Esophagus muscularis mucosa (tissue), 3 donors: ENCODE data around the gene PNLDC1.

Source experiments
- POLR2AphosphoS5 ChIP-seq, 2 donors: sonication (generic); formaldehyde crosslinking; IDR thresholded peaks; one replicate each; pipeline ENCODE4 v1.6.1; 2017; ENCODE audit warnings: antibody characterized with exemption in 2 of 2
- TF ChIP-seq, protein P1 (sequence below), 3 experiments: fragments of 200-600 bp in 2 of 3; fragments of 450-650 bp in 1 of 3; sonication (generic) in 2 of 3; IDR thresholded peaks; one replicate each; pipeline ENCODE4 v1.5.1; 2017 to 2019; ENCODE audit warnings: antibody characterized with exemption in 3 of 3, mild to moderate bottlenecking in 2 of 3, moderate library complexity in 1 of 3

- TF ChIP-seq, protein P1, sequence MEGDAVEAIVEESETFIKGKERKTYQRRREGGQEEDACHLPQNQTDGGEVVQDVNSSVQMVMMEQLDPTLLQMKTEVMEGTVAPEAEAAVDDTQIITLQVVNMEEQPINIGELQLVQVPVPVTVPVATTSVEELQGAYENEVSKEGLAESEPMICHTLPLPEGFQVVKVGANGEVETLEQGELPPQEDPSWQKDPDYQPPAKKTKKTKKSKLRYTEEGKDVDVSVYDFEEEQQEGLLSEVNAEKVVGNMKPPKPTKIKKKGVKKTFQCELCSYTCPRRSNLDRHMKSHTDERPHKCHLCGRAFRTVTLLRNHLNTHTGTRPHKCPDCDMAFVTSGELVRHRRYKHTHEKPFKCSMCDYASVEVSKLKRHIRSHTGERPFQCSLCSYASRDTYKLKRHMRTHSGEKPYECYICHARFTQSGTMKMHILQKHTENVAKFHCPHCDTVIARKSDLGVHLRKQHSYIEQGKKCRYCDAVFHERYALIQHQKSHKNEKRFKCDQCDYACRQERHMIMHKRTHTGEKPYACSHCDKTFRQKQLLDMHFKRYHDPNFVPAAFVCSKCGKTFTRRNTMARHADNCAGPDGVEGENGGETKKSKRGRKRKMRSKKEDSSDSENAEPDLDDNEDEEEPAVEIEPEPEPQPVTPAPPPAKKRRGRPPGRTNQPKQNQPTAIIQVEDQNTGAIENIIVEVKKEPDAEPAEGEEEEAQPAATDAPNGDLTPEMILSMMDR (IDR thresholded peaks at IDR 0.05), result no peak
- no peak for TF ChIP-seq POLR2AphosphoS5 (IDR thresholded peaks at IDR 0.05)
These were observed 25.9 kb downstream of the PNLDC1 start for GRCh38 chr6:159826004-159826403.
